MM.1S (cell line): ENCODE measurements around the gene RAMP3.

Experiments used
- DNase-seq: peaks from one replicate; pipeline ENCODE4 v3.0.0-alpha.2; 2015
- H2AFZ ChIP-seq: fragments of 300-600 bp; sonication (generic); 2 replicates; pipeline ENCODE4 v1.6.0; 2016; ENCODE audit warnings: antibody characterized with exemption, low read length
- H3F3A ChIP-seq: fragments of 300-600 bp; sonication (generic); 2 replicates; pipeline ENCODE4 v1.6.1; 2016; ENCODE audit warnings: mild to moderate bottlenecking, antibody characterized with exemption, low read length, moderate library complexity, mixed read lengths; ENCODE audit not compliant: insufficient read depth
- H3K27ac ChIP-seq: fragments of 300-600 bp; sonication (generic); 2 replicates; pipeline ENCODE4 v1.5.1; 2016; ENCODE audit warnings: mild to moderate bottlenecking, low read length
- H3K27me3 ChIP-seq: fragments of 300-600 bp; sonication (generic); replicated peaks from 2 replicates; pipeline ENCODE4 v1.6.0; 2016; ENCODE audit warnings: low read length; ENCODE audit not compliant: insufficient read depth
- H3K36me3 ChIP-seq: fragments of 300-600 bp; sonication (generic); replicated peaks from 2 replicates; pipeline ENCODE4 v1.6.1; 2016; ENCODE audit warnings: mild to moderate bottlenecking, low read length, mixed read lengths; ENCODE audit not compliant: insufficient read depth
- H3K4me1 ChIP-seq: fragments of 300-600 bp; sonication (generic); 2 replicates; pipeline ENCODE4 v1.6.1; 2016; ENCODE audit warnings: low read length, mixed read lengths
- H3K4me2 ChIP-seq: fragments of 300-600 bp; sonication (generic); 2 replicates; pipeline ENCODE4 v1.6.0; 2016; ENCODE audit warnings: low read depth, low read length
- H3K4me3 ChIP-seq: fragments of 300-600 bp; sonication (generic); 2 replicates; pipeline ENCODE4 v1.5.1; 2016; ENCODE audit warnings: low read length, mixed read lengths
- H3K79me2 ChIP-seq: fragments of 300-600 bp; sonication (generic); 2 replicates; pipeline ENCODE4 v1.6.1; 2016; ENCODE audit warnings: mixed run types, low read length, mixed read lengths
- H3K9ac ChIP-seq: fragments of 300-600 bp; sonication (generic); 2 replicates; pipeline ENCODE4 v1.6.1; 2016; ENCODE audit warnings: low read length, mixed read lengths
- H3K9me2 ChIP-seq: fragments of 300-600 bp; sonication (generic); replicated peaks from 2 replicates; pipeline ENCODE4 v1.6.1; 2016; ENCODE audit warnings: mild to moderate bottlenecking, low read length, mixed read lengths; ENCODE audit not compliant: insufficient read depth
- H3K9me3 ChIP-seq: fragments of 300-600 bp; sonication (generic); replicated peaks from 2 replicates; pipeline ENCODE4 v1.6.1; 2016; ENCODE audit warnings: mild to moderate bottlenecking, low read length, mixed read lengths; ENCODE audit not compliant: insufficient read depth
- H4K20me1 ChIP-seq: fragments of 300-600 bp; sonication (generic); 2 replicates; pipeline ENCODE4 v1.6.1; 2016; ENCODE audit warnings: mild to moderate bottlenecking, low read length, moderate library complexity, mixed read lengths; ENCODE audit not compliant: insufficient read depth
- EZH2 ChIP-seq: fragments of 300-600 bp; sonication (generic); optimal IDR thresholded peaks from 2 replicates; pipeline ENCODE3; 2017; ENCODE audit warnings: low read depth, mild to moderate bottlenecking, antibody characterized with exemption, low read length, mixed read lengths
- EZH2phosphoT487 ChIP-seq: fragments of 300-600 bp; sonication (generic); IDR thresholded peaks from 2 replicates; pipeline ENCODE4 v1.6.1; 2018; ENCODE audit warnings: antibody characterized with exemption, low read length
- TF ChIP-seq, protein P1 (sequence below): fragments of 300-600 bp; sonication (generic); IDR thresholded peaks from 2 replicates; pipeline ENCODE4 v1.5.1; 2016; ENCODE audit warnings: antibody characterized with exemption, low read length, mixed read lengths

Gene RAMP3

DNA sequence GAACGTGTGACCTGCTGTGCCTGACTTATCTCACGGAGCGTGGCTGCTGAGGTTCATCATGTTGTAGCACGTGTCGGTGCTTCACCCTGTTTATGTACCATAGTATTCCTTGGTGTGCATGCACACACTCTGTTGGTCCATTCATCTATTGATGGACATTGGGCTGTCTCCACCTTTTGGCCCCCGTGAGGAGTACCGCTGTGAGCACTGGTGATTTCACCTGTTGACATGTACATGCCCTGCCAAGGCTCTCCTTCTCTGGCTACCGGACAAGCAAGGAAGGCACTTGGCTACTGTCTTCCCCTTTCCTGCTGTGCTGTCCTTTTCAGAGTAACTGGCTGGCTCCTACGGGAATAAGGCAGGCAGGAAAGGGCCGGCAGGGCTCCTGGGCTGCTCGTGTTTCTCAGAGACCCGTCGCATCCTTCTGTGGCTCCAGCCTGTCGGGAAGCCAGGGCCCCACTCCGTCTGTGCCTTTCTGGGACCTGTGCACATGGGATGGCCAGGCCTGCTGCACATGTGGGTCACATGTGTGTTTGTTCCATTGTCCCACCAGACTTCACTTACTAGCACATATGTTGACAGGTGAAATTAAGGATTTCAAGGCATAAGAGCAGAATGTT lies 28.3 kb upstream of the RAMP3 start:
- no peak overlapping the region for H2AFZ ChIP-seq
- H3K27me3 ChIP-seq: no peaks in the 10 kb centered on the region

GRCh38 chr7:45129906-45130305 lies 27.7 kb upstream of the RAMP3 start:
- no peaks in the 10 kb centered on the region for H3K36me3 ChIP-seq
- H3K9me3 ChIP-seq: no peaks in the 10 kb centered on the region
- H3K4me2 ChIP-seq: no peak overlapping the region
- H3K9ac ChIP-seq: no peak overlapping the region
- no peak overlapping the region for H3K4me3 ChIP-seq
- no peak overlapping the region for H2AFZ ChIP-seq
- H3K27me3 ChIP-seq: no peaks in the 10 kb centered on the region
- H4K20me1 ChIP-seq: no peaks in the 10 kb centered on the region
- no peak for TF ChIP-seq EZH2
- TF ChIP-seq, protein P1, sequence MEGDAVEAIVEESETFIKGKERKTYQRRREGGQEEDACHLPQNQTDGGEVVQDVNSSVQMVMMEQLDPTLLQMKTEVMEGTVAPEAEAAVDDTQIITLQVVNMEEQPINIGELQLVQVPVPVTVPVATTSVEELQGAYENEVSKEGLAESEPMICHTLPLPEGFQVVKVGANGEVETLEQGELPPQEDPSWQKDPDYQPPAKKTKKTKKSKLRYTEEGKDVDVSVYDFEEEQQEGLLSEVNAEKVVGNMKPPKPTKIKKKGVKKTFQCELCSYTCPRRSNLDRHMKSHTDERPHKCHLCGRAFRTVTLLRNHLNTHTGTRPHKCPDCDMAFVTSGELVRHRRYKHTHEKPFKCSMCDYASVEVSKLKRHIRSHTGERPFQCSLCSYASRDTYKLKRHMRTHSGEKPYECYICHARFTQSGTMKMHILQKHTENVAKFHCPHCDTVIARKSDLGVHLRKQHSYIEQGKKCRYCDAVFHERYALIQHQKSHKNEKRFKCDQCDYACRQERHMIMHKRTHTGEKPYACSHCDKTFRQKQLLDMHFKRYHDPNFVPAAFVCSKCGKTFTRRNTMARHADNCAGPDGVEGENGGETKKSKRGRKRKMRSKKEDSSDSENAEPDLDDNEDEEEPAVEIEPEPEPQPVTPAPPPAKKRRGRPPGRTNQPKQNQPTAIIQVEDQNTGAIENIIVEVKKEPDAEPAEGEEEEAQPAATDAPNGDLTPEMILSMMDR: no peak
- TF ChIP-seq EZH2phosphoT487: no peak
- H3F3A ChIP-seq: no peaks in the 10 kb centered on the region
- no peak overlapping the region for H3K27ac ChIP-seq
- H3K4me1 ChIP-seq: no peaks in the 10 kb centered on the region
- no peak for DNase-seq
- no peaks in the 10 kb centered on the region for H3K79me2 ChIP-seq
- no peaks in the 10 kb centered on the region for H3K9me2 ChIP-seq

More for the DNA sequence above, 28.3 kb upstream of the RAMP3 start:
- Histone ChIP-seq H3K79me2 (no peaks in the 10 kb centered on the region), H3K9me3 (no peaks in the 10 kb centered on the region), H3K4me2 (no peak overlapping the region), H3F3A (no peaks in the 10 kb centered on the region), H3K9me2 (no peaks in the 10 kb centered on the region), H3K4me1 (no peaks in the 10 kb centered on the region), H3K36me3 (no peaks in the 10 kb centered on the region), H3K4me3 (no peak overlapping the region), H3K27ac (no peak overlapping the region), H4K20me1 (no peaks in the 10 kb centered on the region), H3K9ac (no peak overlapping the region)
- no peak for TF ChIP-seq EZH2
- TF ChIP-seq, protein P1: no peak
- TF ChIP-seq EZH2phosphoT487: no peak
- no peak for DNase-seq

GRCh38 chr7:45130910-45131309 lies 26.7 kb upstream of the RAMP3 start:
- H4K20me1 ChIP-seq: no peaks in the 10 kb centered on the region
- H3K36me3 ChIP-seq: no peaks in the 10 kb centered on the region
- no peaks in the 10 kb centered on the region for H3K9me3 ChIP-seq
- H3K4me1 ChIP-seq: no peaks in the 10 kb centered on the region
- H3K9me2 ChIP-seq: no peaks in the 10 kb centered on the region
- no peak overlapping the region for H2AFZ ChIP-seq
- no peaks in the 10 kb centered on the region for H3K27me3 ChIP-seq
- no peak for DNase-seq
- no peak overlapping the region for H3K4me2 ChIP-seq
- H3F3A ChIP-seq: no peaks in the 10 kb centered on the region
- no peak overlapping the region for H3K27ac ChIP-seq
- no peak overlapping the region for H3K9ac ChIP-seq
- TF ChIP-seq EZH2 (no peak), EZH2phosphoT487 (no peak)
- TF ChIP-seq, protein P1: no peak
- no peaks in the 10 kb centered on the region for H3K79me2 ChIP-seq
- H3K4me3 ChIP-seq: no peak overlapping the region
